T-helper 22 cell (primary cell): Measurements from ENCODE around the gene GSX2.

Source experiments
- DNase-seq: peaks from one replicate; pipeline ENCODE4 v3.0.0-alpha.2; 2020; ENCODE audit warnings: low read depth

GSX2 gene

DNA sequence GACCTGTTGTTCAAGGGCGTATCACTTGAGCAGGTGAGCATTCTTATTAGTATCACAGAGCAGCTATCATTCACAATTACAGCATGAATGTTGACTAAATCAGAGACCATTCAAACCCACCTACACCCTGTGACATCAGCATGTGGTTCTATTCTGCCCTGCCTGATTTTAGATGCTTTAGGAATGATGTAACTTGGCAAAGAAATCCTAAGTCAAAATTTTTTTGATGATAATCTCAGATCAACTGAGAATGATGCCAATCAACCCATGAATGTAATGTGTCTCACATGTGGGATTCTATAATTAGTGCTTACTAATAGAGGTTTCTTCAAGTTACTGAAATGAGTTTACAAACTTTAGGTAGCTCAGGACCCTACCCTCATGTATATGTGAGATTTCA, 22.2 kb upstream of the GSX2 start:
- no peak for DNase-seq

DNA sequence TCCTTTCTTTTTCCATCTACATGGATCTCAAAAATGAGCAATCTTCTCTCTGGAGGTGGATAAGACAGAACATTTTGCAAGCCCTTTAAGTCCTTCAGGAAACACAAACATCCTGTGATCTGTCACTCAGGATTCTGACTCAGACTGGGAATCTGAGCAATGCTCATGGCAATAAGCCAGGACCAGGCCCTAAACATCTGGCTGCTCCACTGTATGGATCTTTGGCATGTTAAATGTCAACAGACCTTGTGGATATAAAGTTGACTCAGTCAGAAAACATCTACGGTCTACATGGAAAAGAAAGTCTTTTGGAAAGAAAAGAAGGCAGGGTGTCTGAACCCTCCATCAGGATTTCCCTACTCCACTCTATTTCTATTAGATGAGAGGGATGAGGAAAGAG, 17.8 kb upstream of the GSX2 start:
- no peak for DNase-seq

DNA sequence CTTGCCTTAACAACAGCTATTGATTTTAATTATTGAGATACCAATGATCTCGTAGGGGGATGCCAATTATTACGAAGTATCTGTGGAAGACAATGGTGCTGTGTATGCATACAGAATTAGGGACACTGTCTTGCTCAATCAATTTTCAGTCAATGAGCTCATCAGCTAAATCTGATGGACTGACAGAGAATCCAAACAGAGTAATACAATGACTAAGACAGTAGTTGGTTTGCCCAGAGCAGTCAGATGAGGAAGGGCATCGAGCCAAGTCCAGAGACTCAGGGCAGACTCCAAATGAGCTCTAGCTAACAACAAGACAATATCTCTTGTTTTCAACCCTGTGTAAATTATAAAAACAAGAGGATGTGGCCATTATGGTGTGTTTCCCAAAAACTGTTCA, 14.7 kb upstream of the GSX2 start:
- DNase-seq = no peak

DNA sequence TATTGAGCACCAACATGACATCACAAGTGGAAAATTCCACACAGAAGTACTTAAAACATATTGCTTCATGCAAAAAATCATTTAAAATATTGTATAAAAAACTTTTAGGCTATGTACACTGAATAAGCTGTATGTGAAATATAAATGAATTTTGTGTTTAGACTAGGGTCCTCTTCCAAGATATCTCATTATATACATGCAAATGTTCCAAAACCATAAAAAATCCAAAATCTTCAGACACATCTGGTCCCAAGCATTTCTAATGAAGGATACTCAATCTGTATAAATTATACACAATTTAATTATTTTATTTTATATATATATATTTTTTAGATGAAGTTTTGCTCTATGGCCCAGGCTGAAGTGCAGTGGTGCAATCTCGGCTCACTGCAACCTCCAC, 10.1 kb upstream of the GSX2 start:
- DNase-seq = no peak

DNA sequence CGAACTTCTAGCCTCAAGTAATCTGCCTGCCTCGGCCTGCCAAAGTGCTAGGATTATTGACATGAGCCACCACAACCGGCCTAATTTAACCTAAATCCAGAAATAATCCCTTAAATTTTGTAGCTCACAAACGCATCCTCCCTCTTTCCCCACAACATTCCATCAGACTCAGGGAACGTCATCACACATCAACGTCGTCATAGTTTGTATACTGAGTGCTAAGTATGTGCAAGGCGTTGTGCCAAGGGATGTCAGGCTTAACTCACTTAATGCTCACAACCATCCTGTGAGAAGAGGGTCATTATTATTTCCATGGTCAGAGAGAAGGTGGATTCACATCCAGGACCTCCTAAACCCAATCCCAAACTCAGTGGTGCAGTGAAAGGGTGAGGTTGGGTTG, 9.6 kb upstream of the GSX2 start:
- no peak for DNase-seq

DNA sequence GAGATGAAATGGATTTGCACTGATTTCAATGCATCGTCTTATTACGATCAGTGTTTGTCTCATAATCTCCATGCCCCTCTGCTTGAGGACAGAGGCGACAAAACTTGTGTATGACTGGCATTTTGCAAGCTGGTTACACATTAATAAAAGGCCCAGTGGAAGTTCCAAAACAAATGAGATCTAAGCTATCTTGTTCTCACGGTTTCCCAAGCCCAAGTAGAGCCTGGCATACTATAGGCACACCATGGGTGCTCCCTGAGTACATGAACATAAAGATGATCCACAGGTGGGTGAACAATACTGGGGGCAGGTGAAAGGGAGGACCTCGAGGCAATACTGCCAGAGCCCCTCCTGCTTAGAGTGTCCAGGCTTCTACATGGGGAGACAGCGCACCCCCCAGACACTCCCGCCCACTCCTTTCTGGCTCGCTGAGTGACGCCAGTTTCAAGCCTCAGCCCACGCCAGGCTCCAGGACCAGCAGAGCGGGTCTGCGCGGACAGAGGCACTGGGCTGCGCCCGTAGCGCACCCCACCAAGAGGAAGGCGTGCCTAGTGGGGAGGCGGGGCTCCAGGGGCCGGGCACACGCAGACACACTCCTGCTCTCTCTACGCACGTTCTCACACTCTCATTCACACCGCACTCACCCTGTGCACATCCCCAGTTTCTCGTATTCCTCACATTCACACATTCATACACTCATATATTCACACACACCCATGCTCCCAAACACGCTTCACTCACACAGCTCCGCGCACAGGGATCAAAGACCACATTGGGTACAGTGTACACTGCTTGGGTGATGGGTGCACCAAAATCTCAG, 8.9 kb upstream of the GSX2 start:
- no peak for DNase-seq

DNA sequence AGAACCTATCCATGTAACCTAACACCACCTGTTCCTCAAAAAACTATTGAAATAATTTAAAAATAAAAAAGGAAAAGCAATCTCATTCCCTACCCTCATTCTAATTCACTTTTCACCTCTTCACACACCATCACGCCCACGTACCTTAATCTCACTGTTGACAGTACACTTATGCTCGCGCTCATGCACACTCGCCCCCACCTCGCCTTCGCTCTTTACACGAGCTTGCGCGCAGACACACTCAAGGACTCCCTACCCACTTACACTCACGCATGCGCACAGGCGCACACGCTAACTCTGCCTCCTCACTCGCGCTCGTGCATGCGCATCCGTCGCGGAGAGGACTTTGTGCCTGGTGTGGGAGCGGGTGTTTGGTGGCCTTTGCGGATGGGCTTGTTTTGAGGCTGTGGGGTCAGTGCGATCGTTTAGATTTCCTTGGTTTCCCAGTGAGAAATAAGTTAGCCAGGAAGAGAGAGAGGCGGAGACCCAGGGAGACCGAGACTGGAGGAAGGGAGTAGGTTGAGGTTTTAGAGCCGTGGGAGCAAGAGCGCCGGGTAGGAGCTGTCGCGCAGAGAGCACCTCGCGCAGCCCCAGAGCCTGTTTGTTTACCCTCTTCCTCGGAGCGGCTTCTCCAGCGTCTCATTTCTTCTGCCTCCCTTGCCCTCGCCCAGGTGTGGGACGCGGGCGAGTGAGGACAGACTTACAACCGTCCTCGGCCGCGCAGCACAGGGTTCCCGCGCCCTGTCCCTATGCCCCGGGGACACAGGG, 8.1 kb upstream of the GSX2 start:
- peak; percentile 51 for DNase-seq

DNA sequence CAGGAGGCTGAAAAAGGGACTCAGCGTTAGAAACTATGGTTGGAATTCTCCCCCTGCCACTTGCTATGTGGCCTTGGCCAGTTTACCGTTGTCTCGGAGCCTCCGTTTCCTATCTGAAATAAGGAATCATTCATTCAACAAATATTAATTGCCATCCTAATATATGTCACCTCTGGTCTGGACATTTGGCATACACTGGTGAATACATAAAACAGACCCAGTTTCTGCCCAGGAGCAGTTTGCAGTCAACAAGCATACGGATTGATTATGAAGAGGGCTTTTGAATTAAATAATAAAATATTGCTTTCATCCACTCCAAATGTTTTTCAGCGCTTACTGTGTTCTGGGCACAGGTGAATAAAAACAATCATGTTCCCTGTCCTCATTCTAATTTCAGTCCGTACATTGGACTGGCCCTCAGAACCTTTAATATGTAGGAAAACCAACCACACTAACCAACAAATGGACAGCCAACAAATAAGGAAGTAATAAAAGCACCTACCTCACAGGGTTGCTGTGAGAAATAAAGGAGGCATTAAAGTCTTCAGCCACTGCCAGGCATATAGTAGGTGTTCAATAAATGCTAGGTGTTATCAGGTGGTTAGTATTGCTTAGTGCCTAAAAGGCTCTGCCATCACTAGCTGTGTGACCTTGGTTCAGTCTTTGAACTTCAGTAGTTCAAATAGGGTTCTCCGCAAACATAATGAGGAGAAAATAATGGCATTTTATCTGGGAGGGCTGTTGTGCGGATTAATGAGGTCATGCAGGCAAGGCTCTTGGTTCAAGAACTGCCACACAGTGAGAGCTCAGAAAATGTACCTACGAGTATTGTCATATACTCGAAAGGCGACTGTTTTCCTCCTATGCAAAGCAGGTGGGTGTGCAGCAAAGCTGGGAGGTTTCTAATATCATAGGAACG, 7.3 kb upstream of the GSX2 start:
- no peak for DNase-seq

DNA sequence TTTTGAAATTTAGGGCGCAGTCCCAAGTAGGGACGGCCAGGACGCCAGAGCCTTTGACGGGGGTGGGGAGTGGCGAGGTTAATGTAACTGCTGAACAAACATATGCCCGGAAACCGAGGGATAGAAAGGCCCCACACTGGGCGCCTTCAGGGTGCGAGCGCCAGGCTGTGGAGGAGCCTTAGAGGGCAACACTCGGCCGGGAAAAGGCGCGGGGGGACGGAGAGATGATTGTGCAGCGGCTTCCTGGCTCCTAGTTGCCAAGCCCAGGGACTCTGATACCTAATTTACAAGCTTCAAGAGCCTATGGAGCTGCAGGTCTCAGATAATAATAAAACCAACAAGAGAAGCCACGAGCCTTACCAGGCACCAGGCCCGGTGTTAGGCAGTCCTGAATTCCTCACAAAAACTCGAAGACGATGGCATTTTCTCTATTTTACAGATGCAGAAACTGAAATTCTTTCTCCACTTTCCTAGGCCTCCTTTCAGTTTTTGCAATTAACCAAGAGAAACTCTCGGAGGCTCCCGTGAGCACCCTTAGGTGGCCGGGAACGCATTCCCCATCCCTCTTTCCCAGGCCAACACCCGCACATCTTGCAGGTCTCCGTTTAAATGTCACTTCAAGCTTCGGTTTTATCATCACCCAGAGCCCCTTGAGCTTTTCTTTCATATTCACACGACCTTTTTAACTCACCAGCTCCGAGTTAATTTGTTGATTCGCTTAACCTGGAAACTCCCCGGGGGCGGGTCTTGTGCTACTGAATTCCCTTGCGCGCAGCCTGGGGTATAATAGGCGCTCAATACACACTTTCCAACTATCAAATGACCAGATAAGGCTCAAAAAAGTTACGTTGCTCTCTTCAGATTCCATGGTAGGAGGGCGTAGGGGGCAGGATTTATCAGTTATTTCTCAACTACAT, 6.4 kb upstream of the GSX2 start:
- DNase-seq = no peak

DNA sequence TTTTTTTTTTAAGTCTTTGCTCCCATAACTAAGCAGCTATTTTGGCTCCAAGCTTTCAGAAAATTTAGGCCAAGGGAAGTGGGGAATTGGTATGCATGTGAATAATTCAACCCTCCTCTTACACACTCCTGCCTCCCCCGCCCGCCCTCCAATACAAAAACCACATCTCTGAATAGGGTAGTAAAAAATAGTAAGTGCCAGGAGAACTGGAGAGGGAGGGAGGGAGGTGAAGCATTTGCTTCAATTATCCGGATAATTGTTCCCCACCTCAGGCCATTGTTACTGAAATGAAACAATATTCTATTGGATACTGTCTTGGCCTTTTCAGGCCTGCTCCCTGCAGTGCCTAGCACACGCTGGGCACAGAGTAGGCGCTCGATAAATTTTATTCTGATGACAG, 5.5 kb upstream of the GSX2 start:
- no peak for DNase-seq

DNA sequence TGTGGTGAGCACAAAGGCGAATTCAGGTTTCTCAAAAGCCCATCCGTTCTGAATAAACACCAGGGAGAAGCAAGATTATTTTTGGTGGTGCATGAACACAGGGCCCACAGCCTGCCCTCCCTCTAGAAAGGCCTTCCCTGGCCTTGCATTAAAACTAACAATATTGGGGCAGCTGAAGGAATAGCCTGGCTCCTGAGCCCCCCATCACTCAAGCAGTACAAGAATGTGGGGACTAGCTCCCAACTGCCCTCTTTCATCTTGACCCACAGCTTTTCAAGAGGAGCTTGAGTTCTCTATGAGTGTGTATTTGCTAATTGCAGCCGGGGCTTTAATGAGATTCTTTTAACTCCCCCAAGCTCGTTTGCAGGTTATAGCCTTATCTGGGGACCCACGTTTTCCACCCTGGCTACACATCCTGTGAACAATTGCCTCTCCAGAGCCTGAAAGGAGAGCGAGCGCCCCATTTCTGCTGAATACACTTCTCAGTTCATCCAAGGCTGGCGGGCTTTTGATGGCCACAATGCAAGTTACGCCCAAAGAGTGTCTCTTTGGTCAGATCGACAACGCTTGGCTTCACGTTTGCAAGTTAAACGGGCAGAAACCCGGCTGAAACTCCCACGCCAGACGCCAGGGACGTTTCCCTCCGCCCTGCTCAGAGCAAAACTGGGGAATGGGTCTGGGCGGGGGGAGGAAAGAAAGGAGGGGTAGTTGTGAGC, 4.7 kb upstream of the GSX2 start:
- no peak for DNase-seq

DNA sequence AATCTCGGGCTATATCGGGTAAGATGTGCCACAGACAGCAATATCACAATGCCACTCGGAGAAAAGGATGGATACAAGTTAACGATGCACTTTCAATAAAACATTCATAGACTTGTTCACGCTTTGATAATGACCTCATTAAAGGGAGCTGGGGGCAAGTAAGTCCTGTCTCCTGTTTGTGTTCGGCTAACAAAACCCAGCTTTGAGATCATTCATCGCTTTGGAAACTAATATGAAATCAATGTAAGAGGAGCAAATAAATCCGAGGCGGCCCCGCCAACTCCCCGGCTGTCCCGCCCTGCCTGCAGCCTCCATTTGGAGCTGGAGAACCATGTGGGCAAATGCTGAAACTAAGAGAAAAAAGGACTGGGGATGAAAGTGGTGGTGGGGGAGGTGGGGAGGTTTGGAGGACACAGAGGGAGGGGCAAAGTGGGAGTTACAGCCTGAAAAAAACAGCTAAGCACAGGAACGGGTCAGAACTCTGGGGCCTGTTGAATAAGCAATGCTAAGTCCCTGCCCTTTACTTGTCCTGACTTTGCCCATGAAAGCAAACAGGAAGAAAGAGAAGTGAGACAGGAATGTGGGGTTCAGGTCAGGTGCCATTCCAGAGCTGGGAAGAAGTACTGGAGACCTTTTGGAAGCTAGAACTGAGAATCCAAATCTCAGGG, 3.5 kb upstream of the GSX2 start:
- DNase-seq = no peak

DNA sequence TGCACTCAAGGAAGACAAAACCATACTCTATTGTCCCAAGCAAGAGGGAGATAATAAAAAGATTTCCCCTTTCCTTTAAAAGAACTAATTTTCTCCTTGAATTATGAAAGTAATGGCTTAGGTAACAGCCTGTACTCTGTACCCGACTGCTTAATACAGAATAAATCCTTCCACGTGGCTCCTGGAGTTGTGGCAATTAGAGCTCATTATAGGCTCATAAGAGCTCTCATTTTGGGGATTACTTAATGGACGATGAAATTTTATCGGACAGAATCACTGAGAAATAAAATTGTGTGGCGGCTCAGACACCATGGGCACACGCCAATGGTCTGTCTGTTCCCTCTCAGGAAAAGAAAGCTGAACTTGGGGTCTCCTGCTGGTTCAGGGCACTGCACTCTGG, 2.8 kb upstream of the GSX2 start:
- DNase-seq = no peak

DNA sequence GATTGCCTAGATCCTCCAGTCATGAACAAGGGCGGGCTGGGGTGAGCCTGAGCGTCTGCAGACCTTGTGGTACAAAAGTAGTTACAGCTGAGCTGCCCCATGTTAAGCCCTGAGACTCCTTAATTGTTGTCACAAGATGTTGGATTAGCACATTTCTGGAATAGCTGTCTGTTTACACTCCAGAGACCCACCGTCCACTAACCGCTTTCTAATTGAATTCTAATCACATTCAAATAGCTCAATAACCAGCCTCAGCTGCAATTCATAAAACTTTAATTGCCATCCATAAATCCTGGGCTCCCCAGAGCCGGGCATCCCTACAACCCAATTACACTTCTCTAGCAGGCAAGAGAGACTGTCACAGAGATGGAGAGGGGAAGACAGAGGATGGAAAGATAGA, 1.6 kb upstream of the GSX2 start:
- no peak for DNase-seq

DNA sequence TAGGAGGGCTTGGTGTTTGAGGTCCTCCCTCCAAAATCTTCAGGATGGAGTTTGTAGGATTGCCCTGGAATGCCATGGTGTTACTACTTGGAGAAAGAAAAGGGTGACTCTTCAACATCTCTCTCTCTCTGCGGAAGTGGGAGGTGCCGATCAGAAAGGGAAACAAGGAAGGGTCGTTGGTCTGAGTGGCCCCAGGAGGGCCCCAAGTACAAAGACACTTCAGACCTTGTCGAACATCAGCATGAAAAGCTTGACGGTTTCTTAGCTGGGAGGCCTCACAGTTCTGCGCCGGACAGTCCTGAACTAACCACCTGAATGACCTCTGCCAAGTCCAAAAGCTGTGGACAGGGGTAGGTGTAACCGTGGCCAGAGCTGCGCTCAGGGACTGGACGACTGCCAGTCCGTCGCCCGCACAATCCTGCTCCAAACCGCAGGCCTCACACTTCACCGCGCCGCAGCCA, 646 bp upstream of the GSX2 start:
- DNase-seq = no peak

DNA sequence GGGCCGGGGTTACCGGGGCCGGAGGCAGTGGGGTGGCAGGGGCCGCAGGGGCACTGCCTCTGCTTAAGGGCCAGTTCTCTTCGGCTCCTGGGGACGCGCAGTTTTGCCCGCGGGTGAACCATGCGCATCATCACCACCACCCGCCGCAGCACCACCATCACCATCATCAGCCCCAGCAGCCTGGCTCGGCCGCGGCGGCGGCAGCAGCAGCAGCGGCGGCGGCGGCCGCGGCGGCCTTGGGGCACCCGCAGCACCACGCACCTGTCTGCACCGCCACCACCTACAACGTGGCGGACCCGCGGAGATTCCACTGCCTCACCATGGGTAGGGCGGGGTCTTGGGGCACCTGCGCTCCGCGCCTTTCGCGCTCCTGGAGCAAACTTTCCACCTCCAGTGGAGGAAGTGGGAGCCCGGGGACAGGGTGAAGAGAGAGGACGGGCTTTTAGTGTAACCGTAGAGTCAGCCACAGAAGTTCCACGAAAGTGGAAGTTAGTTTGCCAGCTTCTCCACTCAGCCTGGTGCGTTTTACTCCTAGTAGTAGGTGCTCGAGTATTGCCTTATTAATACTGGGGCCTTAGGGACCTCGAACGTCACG, 729 bp downstream of the GSX2 start:
- no peak for DNase-seq

DNA sequence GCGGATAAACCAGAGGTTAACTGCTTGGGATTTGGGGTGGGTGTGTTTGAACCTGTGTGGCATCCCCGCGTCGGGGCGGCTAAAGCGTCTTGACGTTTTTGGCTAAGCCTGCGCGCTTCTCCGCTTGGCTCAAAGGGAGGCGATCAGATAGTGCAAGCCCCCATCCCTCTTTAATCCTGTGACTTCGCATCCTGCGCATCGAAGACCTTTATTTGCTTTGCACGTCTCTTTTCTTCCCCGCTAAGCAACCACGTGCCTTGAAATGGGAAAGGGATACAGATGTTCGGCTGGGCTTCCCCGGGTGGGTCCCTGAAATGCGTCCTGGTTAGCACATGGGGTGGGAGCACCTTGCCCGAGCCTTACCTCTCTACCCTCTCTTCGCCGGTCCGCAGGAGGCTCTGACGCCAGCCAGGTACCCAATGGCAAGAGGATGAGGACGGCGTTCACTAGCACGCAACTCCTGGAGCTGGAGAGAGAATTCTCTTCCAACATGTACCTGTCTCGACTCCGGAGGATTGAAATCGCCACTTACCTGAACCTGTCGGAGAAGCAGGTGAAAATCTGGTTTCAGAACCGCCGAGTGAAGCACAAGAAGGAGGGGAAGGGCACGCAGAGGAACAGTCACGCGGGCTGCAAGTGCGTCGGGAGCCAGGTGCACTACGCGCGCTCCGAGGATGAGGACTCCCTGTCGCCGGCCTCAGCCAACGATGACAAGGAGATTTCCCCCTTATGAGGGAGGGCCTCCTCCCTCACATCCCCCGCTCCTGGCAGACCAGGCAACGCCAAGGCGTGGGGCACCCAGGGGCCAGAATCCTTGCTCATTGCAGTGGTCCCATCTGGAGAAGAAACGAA, 1.5 kb downstream of the GSX2 start:
- no peak for DNase-seq

DNA sequence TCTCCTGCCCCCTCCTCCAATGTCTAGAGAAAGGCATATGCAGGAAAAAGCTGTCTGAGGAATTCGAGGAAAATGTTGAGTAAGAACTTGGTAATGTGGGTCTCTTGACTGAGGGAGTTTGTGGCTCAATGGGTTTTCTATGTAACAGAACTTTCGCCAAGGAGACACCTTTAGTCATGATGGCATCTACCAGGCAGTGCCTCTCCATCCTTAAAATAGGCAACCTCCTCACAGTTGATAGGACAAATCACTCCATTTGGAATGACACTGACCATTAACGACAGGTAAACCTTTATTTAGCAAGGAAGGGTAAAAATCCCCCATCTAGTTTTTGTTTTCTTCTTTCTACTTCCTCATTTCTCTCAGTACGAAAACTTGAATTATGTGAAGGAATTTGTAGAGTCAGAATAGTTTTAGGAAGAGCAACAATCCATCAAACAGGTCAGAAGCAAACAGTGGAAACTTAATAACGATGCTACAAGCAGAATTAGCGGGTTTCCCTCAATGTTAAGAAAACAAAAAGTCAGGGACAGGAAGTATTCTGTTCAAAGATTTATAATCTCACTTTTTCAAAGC, 2.7 kb downstream of the GSX2 start:
- DNase-seq = no peak
